ENCODE measurements around the gene CLDN24. TPM values are rescaled to one million over a fixed set of nuclear protein-coding genes. Genes with fewer than 3 reads are reported as not detected.

CLDN24 gene
- total RNA-seq, 1 donor from 2014 or later = not detected

GRCh38 chr4:183330841-183331240 lies 8.6 kb upstream of the CLDN24 start:
- Histone ChIP-seq H3K27ac (no peak overlapping the region), H3K4me3 (no peak overlapping the region), H3K36me3 (no peaks in the 10 kb centered on the region), H3K9me3 (no peaks in the 10 kb centered on the region), H3K27me3 (no peaks in the 10 kb centered on the region), H3K4me1 (no peaks in the 10 kb centered on the region)
- no peak for ATAC-seq
- TF ChIP-seq CTCF (IDR thresholded peaks at IDR 0.05) = no peak
- DNase-seq = no peak
- intact Hi-C loops (cut with DNase I) = no loop called here

GRCh38 chr4:183329954-183330742 lies 7.9 kb upstream of the CLDN24 start:
- H3K9me3 ChIP-seq = no peaks in the 10 kb centered on the region
- H3K4me3 ChIP-seq = no peak overlapping the region
- no peak for TF ChIP-seq CTCF (IDR thresholded peaks at IDR 0.05)
- ATAC-seq (no peak), DNase-seq (no peak)
- H3K27ac ChIP-seq = no peak overlapping the region
- H3K27me3 ChIP-seq = no peaks in the 10 kb centered on the region
- no peaks in the 10 kb centered on the region for H3K36me3 ChIP-seq
- intact Hi-C loops (cut with DNase I) = no loop called here
- H3K4me1 ChIP-seq = no peaks in the 10 kb centered on the region

- no peaks in the 10 kb centered on the region for H3K27me3 ChIP-seq
- no peaks in the 10 kb centered on the region for H3K9me3 ChIP-seq
- no peak for ATAC-seq
- no peaks in the 10 kb centered on the region for H3K36me3 ChIP-seq
- intact Hi-C loops (cut with DNase I) = no loop called here
- no peak overlapping the region for H3K27ac ChIP-seq
- H3K4me3 ChIP-seq = no peak overlapping the region
- TF ChIP-seq CTCF (IDR thresholded peaks at IDR 0.05) = no peak
- DNase-seq = no peak
- H3K4me1 ChIP-seq = no peaks in the 10 kb centered on the region
Observed at GRCh38 chr4:183329244-183329643, 7.0 kb upstream of the CLDN24 start.

GRCh38 chr4:183328832-183329231 lies 6.6 kb upstream of the CLDN24 start:
- Histone ChIP-seq H3K4me1 (no peaks in the 10 kb centered on the region), H3K36me3 (no peaks in the 10 kb centered on the region), H3K27me3 (no peaks in the 10 kb centered on the region), H3K9me3 (no peaks in the 10 kb centered on the region), H3K4me3 (no peak overlapping the region), H3K27ac (no peak overlapping the region)
- intact Hi-C loops (cut with DNase I) = no loop called here
- no peak for TF ChIP-seq CTCF (IDR thresholded peaks at IDR 0.05)
- no peak for DNase-seq
- ATAC-seq = no peak

- DNase-seq = peak; percentile 34
Observed at GRCh38 chr4:183327827-183328226, 5.6 kb upstream of the CLDN24 start.

More at GRCh38 chr4:183327827-183328226, 5.6 kb upstream of the CLDN24 start:
- Histone ChIP-seq H3K27ac (no peak overlapping the region), H3K9me3 (no peaks in the 10 kb centered on the region), H3K4me3 (no peak overlapping the region), H3K36me3 (no peaks in the 10 kb centered on the region), H3K4me1 (no peaks in the 10 kb centered on the region), H3K27me3 (no peaks in the 10 kb centered on the region)
- no peak for TF ChIP-seq CTCF (IDR thresholded peaks at IDR 0.05)
- intact Hi-C loops (cut with DNase I) = no loop called here
- no peak for ATAC-seq
